ENCODE data around the gene TTC38.
"Not testable (repeated sequence)": the region's sequence is repeated elsewhere in the genome, so short reads cannot be mapped to it uniquely, and the experiment has no call there.

Gene TTC38

DNA sequence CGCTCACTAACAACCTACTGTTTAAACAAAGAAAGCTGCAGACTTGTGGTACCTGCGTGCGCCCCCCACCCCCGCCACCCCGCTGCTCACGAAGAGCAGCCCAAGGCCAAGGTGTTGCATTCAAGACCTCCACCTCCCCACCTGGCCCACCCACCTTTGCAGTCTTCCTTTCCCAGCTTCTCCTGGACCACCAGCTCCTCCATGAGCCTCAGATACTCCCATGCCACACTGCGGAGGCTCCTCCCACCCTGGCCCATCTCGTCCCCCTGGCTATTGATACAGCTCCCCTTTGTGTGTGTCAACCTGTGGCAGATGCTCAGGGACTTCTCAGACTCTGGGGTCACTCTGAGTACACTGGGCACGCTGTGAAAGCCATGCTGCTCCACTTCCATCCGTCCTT is 21.6 kb upstream of the TTC38 start:
- no peak for DNase-seq (ENCODE audit: low read depth)

- DNase-seq (ENCODE audit: low read depth) = no peak
Measured at GRCh38 chr22:46247443-46247975, 20.3 kb upstream of the TTC38 start.

DNA sequence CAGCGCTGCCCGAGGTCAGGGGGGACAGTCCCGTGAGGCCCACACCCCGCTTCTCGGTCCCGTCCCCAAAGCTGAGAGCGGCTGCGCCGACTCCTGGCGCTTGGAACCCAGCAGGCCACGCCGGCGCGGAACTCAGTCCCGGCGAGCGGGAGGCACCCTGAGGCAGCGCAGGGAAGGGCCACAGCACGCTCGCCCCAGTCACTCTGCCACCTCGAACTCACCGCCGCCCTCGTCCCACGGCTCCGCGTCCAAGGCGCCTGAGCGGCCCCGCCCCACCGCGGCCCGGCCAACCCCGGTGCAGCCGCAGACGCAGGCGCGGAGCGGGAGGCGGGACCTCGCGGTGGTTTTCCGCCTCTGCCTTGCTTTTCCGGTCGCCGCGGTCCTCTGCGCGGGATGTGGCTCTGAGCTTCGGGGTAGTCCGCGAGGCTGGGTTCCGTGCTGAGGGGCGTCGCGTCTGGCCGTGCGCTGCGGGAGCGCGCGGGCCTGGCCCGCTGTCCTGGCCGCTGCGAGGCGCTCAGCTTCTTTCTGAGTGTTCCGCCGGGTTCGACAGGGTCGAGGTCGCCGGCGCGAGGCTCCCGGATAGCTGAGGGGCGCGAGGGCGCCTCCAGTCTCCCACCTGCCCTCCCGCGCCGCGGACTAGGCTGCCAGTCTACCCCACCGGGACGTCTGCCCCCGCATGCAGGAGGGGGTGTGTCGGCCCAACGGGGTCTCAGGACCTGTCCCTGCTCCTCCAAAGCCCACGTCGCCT is 17.6 kb upstream of the TTC38 start, which contains the start of gene CDPF1:
Gene CDPF1 (minus strand): TSS at position 259 of the 748 bp plus-strand sequence. CDS start 2,009 bp downstream, outside the sequence.
- DNase-seq (ENCODE audit: low read depth) = peak; percentile 78

- no peak for DNase-seq (ENCODE audit: low read depth)
Measured at GRCh38 chr22:46250783-46251125, 17.1 kb upstream of the TTC38 start.

GRCh38 chr22:46251266-46251665 is 16.5 kb upstream of the TTC38 start:
- no peak for DNase-seq (ENCODE audit: low read depth)

DNA sequence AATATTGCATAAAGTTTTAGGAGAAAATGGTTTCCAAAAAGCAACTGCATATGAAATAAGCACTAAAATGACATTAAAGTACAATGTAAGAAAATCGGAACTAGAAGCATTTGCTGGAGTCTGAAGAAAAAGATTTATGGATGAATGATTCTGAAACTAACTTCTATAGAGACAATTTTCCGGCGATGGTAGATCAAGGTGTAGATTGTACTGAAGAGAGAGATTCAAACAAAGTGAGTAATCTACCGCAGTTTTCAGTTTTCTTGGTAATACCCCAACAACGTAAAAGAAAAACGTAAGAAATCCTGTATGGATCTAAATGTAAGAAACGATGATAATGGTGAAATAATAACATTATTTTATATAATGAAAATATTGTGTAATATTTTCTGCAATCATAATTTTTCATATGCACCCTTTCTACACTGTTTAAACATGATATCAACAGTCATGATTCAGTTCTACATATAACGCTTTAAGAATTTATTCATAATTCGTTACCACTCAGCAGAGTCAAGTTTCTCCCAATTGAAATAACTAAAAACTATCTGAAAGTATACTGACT is 15.9 kb upstream of the TTC38 start:
- DNase-seq (ENCODE audit: low read depth) = no peak

DNA sequence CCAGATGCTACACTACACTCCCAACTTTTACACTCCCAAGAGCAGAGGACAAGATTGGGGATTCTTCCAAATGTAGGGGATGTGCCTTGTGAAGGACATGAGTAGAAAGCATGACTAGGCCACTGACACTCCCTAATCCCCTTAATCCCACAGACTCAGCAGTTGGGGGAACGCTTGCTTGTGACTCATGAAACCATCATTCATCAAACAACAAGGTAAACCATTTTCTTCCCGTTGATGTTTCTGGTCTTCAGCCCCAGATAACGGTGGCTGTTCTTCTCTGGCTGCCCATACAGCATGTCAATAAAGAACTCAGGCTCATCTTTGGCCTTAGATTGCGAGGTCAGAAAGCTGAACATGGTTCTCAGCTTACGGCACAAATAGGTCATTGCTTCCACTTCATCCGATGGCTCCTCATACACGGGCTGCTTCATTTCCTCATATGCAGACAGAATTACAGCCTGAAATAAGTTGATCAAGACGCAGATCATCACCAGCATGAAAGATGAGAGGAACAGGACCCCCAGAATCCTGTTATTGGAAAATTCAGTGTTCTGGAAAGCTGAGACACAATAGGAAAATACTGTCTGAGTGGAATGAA is 11.3 kb upstream of the TTC38 start:
- DNase-seq (ENCODE audit: low read depth) = no peak

DNA sequence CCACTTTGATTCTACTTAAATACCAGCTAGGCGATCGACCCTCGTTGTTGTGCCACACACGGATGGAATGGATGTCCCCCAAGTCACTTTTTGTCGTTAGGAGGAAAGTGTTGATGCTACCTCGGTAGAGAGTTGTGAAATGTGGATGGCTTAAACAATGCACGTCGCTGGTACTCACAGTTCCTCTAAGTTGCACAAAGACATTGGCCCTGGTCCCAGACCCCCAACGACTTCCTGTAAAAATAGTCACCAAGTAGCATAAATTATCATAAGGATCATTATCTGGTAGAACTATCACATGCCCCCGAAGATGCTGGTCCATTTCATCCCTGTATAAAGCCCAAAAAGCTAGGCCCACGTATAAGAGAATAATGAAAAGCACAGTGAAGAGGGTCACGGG is 8.4 kb upstream of the TTC38 start:
- DNase-seq (ENCODE audit: low read depth) = no peak

GRCh38 chr22:46260038-46260437 is 7.8 kb upstream of the TTC38 start:
- no peak for DNase-seq (ENCODE audit: low read depth)

- peak; percentile 11 for DNase-seq (ENCODE audit: low read depth)
Measured at GRCh38 chr22:46262449-46263215, 5.2 kb upstream of the TTC38 start.

DNA sequence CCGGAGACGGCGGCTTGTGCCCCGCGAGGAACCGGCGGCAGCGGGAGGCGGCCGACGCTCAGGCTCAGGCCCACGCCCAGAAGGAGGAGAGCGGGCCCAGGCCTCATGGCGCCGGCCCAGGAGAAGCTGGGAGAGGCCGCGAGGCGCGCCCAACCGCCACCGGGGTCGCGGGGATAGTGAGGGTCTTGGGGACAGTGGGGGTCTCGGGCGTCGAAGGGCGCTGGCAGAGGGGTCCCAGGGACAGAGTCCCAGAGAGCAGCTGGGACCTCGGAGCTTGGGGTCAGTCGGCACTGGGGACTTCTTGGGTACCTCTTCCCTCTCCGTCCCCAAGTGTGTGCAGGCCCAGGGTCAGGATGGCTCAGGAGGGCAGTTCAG is 4.6 kb upstream of the TTC38 start, which contains the start of gene PKDREJ:
Gene PKDREJ (minus strand): TSS at position 128 of the 375 bp plus-strand sequence. CDS start 21 bp downstream, at position 107.
- no peak for DNase-seq (ENCODE audit: low read depth)

- not testable (repeated sequence) for DNase-seq (ENCODE audit: low read depth)
Measured at GRCh38 chr22:46264520-46264919, 3.3 kb upstream of the TTC38 start.

GRCh38 chr22:46265627-46266026 is 2.2 kb upstream of the TTC38 start:
- DNase-seq (ENCODE audit: low read depth) = not testable (repeated sequence)

DNA sequence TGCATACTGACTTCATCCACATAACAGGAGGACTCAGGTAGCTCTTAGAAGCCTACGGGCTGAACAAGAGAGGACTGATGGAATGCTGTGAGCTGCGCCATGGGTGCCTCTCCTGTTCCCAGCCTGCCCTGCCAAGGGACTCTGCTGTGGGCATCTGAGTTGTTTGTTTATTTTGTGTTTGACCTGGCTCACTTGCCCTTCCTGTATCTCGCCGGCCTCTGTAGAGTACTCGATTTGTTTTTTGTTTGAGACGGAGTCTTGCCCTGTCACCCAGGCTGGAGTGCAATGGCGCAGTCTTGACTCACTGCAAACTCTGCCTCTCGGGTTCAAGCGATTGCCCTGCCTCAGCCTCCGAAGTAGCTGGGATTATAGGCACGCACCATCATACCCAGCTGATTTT is 1.8 kb downstream of the TTC38 start:
- no peak for DNase-seq (ENCODE audit: low read depth)

- no peak for DNase-seq (ENCODE audit: low read depth)
Measured at GRCh38 chr22:46272196-46272595, 4.4 kb downstream of the TTC38 start.

DNA sequence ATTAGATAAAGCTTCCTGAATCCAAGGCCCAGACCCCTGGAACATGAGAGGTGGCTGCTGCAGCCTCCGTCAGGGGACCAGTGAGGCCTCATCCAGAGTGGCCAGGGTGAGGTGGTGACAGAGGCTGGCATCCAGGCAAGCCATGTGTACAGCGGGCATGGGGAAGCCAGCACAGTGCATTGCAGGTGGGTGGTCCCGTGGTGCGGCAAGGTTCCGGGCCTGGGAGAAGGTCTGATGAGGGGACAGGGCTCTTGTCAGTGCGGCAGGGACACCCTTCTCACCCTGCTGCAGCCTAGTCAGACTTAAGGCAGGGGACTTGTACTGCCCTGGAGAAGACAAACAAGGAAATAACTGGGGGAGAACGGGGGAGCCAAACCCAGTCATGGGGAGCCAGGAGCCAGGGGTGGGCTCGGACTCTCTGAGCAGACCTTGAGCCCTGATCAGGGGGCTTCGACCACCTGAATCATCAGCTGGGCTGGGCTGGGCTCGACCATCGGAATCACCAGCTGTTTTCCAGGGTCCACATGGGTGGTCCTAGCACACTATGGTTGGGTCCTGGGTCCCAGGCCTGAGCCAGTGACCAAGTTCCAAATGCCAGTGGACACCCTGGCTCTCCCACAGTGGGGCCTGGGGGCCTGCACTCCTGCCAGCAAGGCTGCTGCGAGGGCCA is 5.1 kb downstream of the TTC38 start:
- no peak for DNase-seq (ENCODE audit: low read depth)

GRCh38 chr22:46273432-46274148 is 5.8 kb downstream of the TTC38 start:
- DNase-seq (ENCODE audit: low read depth) = no peak

GRCh38 chr22:46274381-46274780 is 6.6 kb downstream of the TTC38 start:
- no peak for DNase-seq (ENCODE audit: low read depth)

- no peak for DNase-seq (ENCODE audit: low read depth)
Measured at GRCh38 chr22:46275455-46276122, 7.8 kb downstream of the TTC38 start.

DNA sequence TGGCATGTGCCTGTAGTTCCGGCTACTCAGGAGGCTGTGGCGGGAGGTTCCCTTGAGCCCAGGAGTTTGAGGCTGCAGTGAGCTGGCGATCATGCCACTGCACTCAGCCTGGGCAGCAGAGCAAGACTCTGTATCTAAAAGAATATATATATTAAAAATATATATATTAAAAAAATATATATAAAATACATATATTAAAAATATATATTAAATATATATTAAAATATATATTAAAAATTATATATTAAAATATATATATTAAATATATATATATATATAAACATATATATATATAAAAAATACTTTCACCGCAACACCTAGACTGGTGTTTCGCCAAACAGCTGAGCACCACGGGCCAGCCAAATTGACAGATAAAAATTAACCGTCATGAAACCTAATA is 8.8 kb downstream of the TTC38 start:
- no peak for DNase-seq (ENCODE audit: low read depth)

Data from fibroblast of gingiva (primary cell).